Lower leg skin (tissue), 4 donors: ENCODE results near the gene FAM170B. TPM values are rescaled to one million over a fixed set of nuclear protein-coding genes. Genes with fewer than 3 reads are reported as not detected.

Experiments
- DNase-seq, 2 donors: peaks; one replicate each; pipeline ENCODE4 v3.0.0-alpha.2; 2019; ENCODE audit warnings: low spot score in 2 of 2
- H3K4me3 ChIP-seq: fragments of 200-600 bp; sonication (generic); 2 replicates; pipeline ENCODE4 v1.5.1; 2017; ENCODE audit warnings: mild to moderate bottlenecking, low read depth; ENCODE audit not compliant: poor library complexity, severe bottlenecking
- POLR2A ChIP-seq, 2 donors: fragments of 450-650 bp; IDR thresholded peaks; one replicate each; pipeline ENCODE4 v1.6.1; 2016 to 2017; ENCODE audit warnings: antibody characterized with exemption in 2 of 2, mild to moderate bottlenecking in 1 of 2, moderate library complexity in 1 of 2
- WGBS, 2 donors: methylation state at CpG; one replicate each; pipeline ENCODE4 v1.1.5; 2018; 5-methylcytosine and 5-hydroxymethylcytosine counted together
- intact Hi-C: fragments of 100-400 bp; cut with DNase I; formaldehyde crosslinking; loops from one replicate; pipeline ENCODE4 v1.15.0; 2023; ENCODE audit warnings: low total_unique reads
- total RNA-seq, 4 donors: library from RNA; depleted of rRNA; stranded (reverse); fragments of >200 nt; gene quantifications; one replicate each; pipeline ENCODE4 v1.1.0, GENCODE V29; 2016
- TF ChIP-seq, protein P1 (sequence below), 3 donors: fragments of 450-650 bp; IDR thresholded peaks; one replicate each; pipeline ENCODE4 v1.5.1; 2016; ENCODE audit warnings: antibody characterized with exemption in 3 of 3, mild to moderate bottlenecking in 3 of 3, moderate library complexity in 2 of 3

Gene FAM170B
- total RNA-seq, 4 donors from 2014 or later = not detected

DNA sequence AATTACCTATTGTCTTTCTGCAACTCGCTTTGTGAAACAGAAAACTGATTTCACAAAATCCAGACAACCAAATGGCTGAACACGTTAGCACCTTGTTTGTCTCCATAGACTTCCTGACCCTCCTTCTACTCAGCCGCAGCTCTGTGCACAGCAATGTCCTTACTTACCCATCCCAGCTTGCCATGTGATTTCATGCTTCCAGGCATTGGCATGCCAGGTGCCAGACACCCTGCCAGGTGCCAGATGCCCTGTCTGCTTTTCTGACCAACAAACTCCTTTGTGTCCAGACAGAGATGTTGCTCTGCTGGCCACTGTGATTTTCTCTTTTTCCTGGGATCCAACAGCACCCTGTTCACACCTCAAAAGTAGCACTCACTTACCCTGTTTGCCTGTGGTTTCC, 16.1 kb upstream of the FAM170B start:
- no peak for TF ChIP-seq POLR2A (IDR thresholded peaks at IDR 0.05)
- TF ChIP-seq, protein P1, sequence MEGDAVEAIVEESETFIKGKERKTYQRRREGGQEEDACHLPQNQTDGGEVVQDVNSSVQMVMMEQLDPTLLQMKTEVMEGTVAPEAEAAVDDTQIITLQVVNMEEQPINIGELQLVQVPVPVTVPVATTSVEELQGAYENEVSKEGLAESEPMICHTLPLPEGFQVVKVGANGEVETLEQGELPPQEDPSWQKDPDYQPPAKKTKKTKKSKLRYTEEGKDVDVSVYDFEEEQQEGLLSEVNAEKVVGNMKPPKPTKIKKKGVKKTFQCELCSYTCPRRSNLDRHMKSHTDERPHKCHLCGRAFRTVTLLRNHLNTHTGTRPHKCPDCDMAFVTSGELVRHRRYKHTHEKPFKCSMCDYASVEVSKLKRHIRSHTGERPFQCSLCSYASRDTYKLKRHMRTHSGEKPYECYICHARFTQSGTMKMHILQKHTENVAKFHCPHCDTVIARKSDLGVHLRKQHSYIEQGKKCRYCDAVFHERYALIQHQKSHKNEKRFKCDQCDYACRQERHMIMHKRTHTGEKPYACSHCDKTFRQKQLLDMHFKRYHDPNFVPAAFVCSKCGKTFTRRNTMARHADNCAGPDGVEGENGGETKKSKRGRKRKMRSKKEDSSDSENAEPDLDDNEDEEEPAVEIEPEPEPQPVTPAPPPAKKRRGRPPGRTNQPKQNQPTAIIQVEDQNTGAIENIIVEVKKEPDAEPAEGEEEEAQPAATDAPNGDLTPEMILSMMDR (IDR thresholded peaks at IDR 0.05) = no peak
- DNase-seq = peak in 1 of 2 donors; percentile 59
- H3K4me3 ChIP-seq = no peak overlapping the region
- intact Hi-C loops = no loop called here
- 87 to 93% methylated on average over 3 of the region's 3 CpGs for WGBS, 2 donors

DNA sequence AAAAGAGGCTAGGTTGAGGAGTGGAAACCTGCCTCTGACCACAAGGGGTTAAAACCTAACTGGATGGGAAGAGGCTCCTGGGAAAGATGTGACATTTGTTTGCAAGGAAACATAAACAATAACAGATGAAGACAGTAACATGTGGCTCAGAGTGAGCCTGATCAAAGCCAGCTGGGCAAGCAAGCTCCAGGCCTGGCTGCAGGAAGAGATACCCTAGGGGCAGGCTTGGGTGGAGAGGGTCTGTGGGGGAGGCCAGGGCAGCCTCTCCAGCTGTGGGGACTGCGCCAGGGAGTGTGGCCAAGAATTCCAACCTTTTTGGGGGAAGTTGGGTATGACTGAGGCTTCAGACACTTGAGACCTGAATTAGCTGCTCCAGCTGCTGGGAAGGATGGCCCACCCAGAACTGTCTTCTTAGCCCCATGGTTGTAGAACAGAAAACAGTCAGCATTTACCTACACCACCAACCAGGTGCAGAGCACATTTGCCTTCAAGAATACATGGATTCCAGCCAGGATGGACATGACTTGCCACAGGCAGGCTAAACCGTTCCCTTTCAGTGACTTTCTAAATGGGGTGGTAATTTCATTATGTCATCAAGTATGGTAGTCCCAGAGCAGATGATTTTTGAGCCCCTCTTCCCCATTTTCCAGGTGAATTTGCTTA, 10.4 kb upstream of the FAM170B start:
- intact Hi-C loops = no loop called here
- TF ChIP-seq, protein P1 (IDR thresholded peaks at IDR 0.05) = no peak
- TF ChIP-seq POLR2A (IDR thresholded peaks at IDR 0.05) = no peak

DNA sequence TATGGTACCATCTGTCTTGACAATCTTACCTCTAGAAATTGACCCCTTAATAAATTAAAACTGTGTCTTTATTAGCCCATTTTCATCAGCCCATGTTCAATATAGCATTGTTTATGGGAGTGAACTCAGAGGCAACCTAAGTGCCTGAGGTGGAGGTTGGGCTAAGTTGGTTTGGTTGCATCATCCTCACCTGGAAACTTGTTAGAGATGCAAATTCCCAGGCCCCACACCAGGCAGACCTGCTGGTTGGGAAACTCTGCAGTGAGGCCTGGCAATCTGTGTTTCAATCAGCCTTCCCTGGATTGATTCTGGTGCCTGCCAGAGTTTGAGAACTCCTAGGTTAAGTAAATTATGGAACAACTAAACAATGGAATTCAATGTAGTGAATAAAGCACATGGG, 9.4 kb upstream of the FAM170B start:
- TF ChIP-seq, protein P1 (IDR thresholded peaks at IDR 0.05) = no peak
- TF ChIP-seq POLR2A (IDR thresholded peaks at IDR 0.05) = no peak
- H3K4me3 ChIP-seq = no peak overlapping the region
- DNase-seq = no peak
- intact Hi-C loops = no loop called here

More for the DNA sequence above, 10.4 kb upstream of the FAM170B start:
- WGBS, 2 donors = 58 to 71% methylated on average over 2 of the region's 2 CpGs
- no peak overlapping the region for H3K4me3 ChIP-seq
- DNase-seq = no peak

DNA sequence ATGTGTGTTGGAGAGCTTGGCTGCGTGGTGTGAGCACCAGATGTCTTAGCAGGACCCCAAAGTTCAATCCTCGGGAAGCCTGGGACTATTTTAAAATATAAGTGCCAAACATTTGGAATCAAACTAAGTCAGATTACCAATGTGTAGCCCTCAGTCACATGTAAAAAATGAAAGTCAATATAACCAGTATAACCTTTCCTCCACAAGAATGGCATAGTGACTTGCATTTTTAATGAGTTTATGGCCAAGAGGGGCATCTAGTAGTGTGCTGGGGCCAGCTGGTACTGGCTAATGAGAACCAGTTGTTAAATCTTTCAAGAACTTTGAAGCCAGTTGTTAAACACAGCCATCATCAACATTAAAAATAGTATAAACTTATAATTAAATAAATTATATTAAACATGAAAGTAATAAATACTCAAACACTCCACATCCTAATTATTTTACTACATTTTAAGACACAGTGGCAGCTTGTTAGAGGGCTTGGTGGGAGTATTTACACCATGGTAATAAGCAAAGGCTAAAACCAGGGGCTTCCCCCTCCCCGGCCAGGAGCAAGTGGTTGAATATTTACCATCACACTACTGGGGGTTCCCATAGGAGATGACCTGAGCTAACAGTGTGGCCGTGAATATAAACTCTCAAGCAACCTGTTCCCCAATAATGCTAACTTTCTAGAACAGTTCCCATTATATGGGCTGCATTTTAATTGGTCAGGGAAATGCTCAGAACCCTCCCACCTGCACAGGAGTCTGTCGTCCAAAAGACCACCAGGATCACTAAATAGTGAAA, 7.9 kb upstream of the FAM170B start:
- 79 to 81% methylated on average over 5 of the region's 5 CpGs for WGBS, 2 donors
- TF ChIP-seq, protein P1 (IDR thresholded peaks at IDR 0.05) = no peak
- no peak for TF ChIP-seq POLR2A (IDR thresholded peaks at IDR 0.05)
- DNase-seq = no peak
- intact Hi-C loops = no loop called here
- H3K4me3 ChIP-seq = no peak overlapping the region

DNA sequence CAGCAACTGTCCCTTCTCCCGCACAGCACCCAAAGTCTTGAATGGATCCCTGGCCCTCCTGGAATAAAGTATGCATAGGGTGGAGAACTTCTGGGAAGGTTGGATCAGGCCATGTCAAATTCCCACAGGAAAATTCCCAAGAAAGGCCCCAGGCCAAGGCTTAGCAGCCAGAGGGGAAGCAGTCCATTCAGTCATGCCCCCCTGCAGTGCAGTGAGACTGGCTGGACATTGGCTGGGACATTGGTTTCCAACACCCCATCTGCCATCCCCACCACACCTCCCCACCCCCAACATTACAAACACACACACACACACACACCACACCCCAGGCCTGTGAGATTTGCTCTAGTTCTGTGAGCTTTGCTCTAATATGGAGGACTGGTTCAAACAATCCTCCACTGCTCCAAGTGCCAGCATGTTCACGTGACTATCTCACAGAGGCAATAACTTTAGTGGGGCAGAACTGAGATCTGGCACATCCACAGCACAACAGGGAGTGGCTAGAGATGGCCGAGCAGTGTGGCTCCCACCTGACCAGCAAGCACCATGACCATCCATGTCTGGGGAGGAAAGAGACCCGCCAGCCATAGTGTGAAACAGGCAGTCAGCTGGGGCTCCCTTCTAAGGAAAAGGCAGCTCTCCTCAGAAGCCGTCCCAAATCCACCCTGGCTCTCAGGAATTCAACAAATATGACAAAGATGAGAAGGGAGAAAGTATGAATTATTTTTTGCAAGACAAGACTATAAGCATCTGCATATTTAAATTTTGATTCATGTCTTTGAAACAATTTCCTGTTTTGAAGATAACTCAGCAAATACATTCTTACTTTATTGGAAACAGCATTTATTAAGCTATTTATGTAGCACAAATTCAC, 6.7 kb upstream of the FAM170B start:
- WGBS, 2 donors = 74 to 78% methylated on average over 5 of the region's 5 CpGs
- no peak for DNase-seq
- no peak overlapping the region for H3K4me3 ChIP-seq
- intact Hi-C loops = no loop called here
- TF ChIP-seq, protein P1 (IDR thresholded peaks at IDR 0.05) = no peak
- no peak for TF ChIP-seq POLR2A (IDR thresholded peaks at IDR 0.05)
